Neuron (in vitro differentiated cells): ENCODE results near the gene TGFB1.
A peak's percentile ranks its signal among the peaks of the same experiment; 100 is the strongest.
"Not testable (repeated sequence)": the region's sequence is repeated elsewhere in the genome, so short reads cannot be mapped to it uniquely, and the experiment has no call there.

Experiments used
- H2AFZ ChIP-seq: one replicate; pipeline ENCODE4 v1.6.1; 2013; ENCODE audit warnings: low read depth, mild to moderate bottlenecking, inconsistent platforms, low read length, moderate library complexity
- H3K27me3 ChIP-seq: one replicate; pipeline ENCODE4 v1.6.1; 2013; ENCODE audit warnings: low read length; ENCODE audit not compliant: insufficient read depth
- H3K36me3 ChIP-seq: one replicate; pipeline ENCODE4 v1.6.1; 2013; ENCODE audit warnings: low read length; ENCODE audit not compliant: insufficient read depth
- H3K4me1 ChIP-seq: one replicate; pipeline ENCODE4 v1.6.1; 2013; ENCODE audit warnings: low read length; ENCODE audit not compliant: insufficient read depth
- H3K4me3 ChIP-seq: 2 replicates; pipeline ENCODE4 v1.5.1; 2013; ENCODE audit warnings: mild to moderate bottlenecking, low read length, moderate library complexity
- H3K9me3 ChIP-seq: one replicate; pipeline ENCODE4 v1.6.1; 2013; ENCODE audit warnings: low read length

The TGFB1 gene

DNA sequence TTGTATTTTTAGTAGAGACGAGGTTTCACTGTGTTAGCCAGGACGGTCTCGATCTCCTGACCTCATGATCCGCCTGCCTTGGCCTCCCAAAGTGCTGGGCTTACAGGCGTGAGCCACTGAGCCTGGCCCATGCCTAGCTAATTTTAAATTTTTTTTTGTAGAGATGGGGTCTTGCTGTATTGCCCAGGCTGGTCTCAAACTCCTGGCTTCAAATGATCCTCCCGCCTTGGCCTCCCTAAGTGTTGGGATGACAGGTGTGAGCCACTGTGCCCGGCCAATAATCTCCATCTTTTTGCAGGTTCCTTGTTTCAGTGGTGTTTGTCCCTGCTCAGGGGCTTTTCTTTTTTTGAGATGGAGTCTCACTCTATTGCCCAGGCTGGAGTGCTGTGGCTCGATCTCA lies 27.8 kb upstream of the TGFB1 start:
- not testable (repeated sequence) for H3K4me3 ChIP-seq, H2AFZ ChIP-seq, H3K9me3 ChIP-seq, H3K4me1 ChIP-seq, H3K27me3 ChIP-seq
- peaks cover 19% of the 10 kb centered on the region for H3K36me3 ChIP-seq

GRCh38 chr19:41377977-41378709 lies 24.4 kb upstream of the TGFB1 start:
- Histone ChIP-seq H3K4me1 (no peaks in the 10 kb centered on the region), H3K27me3 (no peaks in the 10 kb centered on the region), H3K9me3 (no peaks in the 10 kb centered on the region), H2AFZ (no peak overlapping the region), H3K4me3 (no peak overlapping the region), H3K36me3 (peaks cover 9% of the 10 kb centered on the region)

GRCh38 chr19:41376998-41377365 lies 23.3 kb upstream of the TGFB1 start:
- Histone ChIP-seq H3K4me3 (no peak overlapping the region), H3K4me1 (no peaks in the 10 kb centered on the region)

DNA sequence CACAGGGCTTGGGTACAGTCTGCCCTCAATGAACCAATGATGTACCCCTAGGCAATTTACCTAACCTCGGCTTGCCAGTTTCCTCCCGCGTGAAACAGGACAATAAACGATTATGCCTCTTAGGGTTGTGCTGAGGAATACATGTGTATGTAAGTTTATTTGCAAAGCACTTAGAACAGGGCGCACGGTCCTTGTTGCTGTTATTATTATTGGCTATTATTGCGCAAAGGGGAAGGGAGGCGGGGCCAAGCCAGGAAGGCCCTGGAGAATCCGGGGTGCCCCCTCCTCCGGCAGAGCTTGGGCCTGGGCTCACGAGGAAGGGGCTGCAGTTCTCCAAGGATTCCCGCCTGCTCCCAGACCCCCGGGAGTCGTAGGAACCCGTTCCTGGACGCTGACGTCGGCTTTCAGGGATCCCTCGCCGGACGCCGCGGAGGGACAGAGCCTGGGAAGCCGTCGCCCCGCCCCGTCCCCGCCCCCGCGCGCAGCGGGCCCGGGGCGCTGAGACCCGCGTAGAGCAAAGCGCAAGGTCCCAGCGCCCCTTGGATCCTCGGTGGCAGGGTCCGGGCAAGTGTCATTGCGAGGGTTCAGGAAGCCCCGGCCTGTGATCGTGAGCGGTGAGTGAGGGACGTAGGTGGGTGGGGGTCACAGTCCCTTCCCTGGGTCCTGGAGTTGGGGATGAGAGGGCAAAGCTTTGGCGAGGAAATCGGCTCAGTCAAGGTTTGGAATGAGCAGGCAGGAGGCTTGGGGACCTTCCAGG lies 22.7 kb upstream of the TGFB1 start, which contains the start of gene TMEM91:
TMEM91 (plus strand) TSS at position 293 of the 757 bp plus-strand sequence. CDS start 1,777 bp downstream, outside the sequence.
- Histone ChIP-seq H3K4me3 (no peak within 1 kb of the TSS), H2AFZ (no peak within 1 kb of the TSS), H3K36me3 (peaks cover 5% of the 10 kb centered on the region)

More at GRCh38 chr19:41376998-41377365, 23.3 kb upstream of the TGFB1 start:
- no peaks in the 10 kb centered on the region for H3K9me3 ChIP-seq
- H3K36me3 ChIP-seq: peaks cover 5% of the 10 kb centered on the region
- H3K27me3 ChIP-seq: no peaks in the 10 kb centered on the region
- no peak overlapping the region for H2AFZ ChIP-seq

DNA sequence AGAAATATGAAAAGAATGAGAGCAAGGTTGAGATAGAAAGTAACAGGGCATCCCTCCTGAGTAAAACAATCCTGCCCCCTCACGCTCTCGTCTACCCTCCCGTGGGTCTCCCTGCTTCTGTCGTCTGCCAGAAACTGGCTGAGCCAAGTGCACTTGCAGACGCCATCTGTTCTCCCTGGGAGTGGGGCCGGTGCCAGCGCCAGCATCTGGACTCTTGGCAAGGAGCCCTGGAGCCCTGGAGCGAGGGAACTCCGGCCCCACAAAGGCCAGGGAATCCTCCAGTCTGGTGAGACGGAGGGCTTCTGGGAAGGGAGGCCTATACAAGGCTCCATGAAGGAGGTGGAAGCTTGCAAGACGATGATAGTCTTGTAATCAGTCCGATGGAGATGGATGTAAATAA lies 20.3 kb upstream of the TGFB1 start:
- H3K4me3 ChIP-seq: no peak overlapping the region
- H2AFZ ChIP-seq: no peak overlapping the region

More for the DNA sequence above, 22.7 kb upstream of the TGFB1 start, which contains the start of gene TMEM91:
- H3K27me3 ChIP-seq: no peaks in the 10 kb centered on the region
- H3K4me1 ChIP-seq: no peaks in the 10 kb centered on the region
- no peaks in the 10 kb centered on the region for H3K9me3 ChIP-seq

DNA sequence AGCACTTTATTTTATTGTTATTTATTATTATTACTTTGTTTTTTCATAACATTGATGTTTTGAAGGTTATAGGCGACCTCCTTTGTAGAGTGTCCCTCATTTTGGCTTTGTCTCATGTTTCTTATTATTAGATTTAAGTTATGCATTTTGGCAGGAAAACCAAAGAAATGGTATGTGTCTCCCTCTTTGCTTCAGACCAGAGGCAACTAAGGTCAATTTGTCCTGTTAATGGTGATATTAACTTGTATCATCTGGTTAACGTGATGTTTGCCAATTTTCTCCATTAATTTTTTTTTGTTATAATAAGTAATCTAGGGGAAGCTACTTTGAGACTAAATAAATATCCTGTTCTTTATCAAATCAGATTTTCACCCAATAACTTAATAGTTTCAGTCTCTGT lies 18.8 kb upstream of the TGFB1 start:
- Histone ChIP-seq H3K4me3 (no peak overlapping the region), H3K27me3 (no peaks in the 10 kb centered on the region), H3K9me3 (no peaks in the 10 kb centered on the region), H3K36me3 (peaks cover 3% of the 10 kb centered on the region), H2AFZ (no peak overlapping the region), H3K4me1 (no peaks in the 10 kb centered on the region)

More for the DNA sequence above, 20.3 kb upstream of the TGFB1 start:
- Histone ChIP-seq H3K4me1 (no peaks in the 10 kb centered on the region), H3K27me3 (no peaks in the 10 kb centered on the region), H3K9me3 (no peaks in the 10 kb centered on the region), H3K36me3 (peaks cover 3% of the 10 kb centered on the region)

GRCh38 chr19:41371541-41371940 lies 17.8 kb upstream of the TGFB1 start:
- H2AFZ ChIP-seq: no peak overlapping the region
- no peak overlapping the region for H3K4me3 ChIP-seq
- no peaks in the 10 kb centered on the region for H3K4me1 ChIP-seq
- H3K36me3 ChIP-seq: peaks cover 3% of the 10 kb centered on the region
- no peaks in the 10 kb centered on the region for H3K9me3 ChIP-seq
- H3K27me3 ChIP-seq: no peaks in the 10 kb centered on the region

DNA sequence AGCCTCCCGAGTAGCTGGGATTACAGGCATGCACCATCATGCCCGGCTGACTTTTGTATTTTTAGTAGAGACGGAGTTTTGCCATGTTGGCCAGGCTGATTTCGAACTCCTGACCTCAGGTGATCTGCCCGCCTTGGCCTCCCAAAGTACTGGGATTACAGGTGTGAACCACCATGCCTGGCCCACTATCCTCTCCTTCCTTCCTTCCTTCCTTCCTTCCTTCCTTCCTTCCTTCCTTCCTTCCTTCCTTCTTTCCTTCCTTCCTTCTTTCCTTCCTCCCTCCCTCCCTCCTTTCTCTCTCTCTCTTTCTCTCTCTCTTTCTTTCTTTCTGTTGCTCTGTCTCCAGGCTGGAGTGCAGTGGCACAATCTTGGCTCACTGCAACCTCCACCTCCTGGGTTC lies 17.4 kb upstream of the TGFB1 start:
- H2AFZ ChIP-seq, H3K4me1 ChIP-seq, H3K27me3 ChIP-seq, H3K9me3 ChIP-seq, H3K36me3 ChIP-seq, H3K4me3 ChIP-seq: not testable (repeated sequence)

GRCh38 chr19:41369769-41370168 lies 16.0 kb upstream of the TGFB1 start:
- H2AFZ ChIP-seq: no peak overlapping the region
- H3K4me3 ChIP-seq: no peak overlapping the region
- peaks cover 6% of the 10 kb centered on the region for H3K36me3 ChIP-seq
- no peaks in the 10 kb centered on the region for H3K27me3 ChIP-seq
- H3K9me3 ChIP-seq: no peaks in the 10 kb centered on the region
- peaks cover 4% of the 10 kb centered on the region for H3K4me1 ChIP-seq

DNA sequence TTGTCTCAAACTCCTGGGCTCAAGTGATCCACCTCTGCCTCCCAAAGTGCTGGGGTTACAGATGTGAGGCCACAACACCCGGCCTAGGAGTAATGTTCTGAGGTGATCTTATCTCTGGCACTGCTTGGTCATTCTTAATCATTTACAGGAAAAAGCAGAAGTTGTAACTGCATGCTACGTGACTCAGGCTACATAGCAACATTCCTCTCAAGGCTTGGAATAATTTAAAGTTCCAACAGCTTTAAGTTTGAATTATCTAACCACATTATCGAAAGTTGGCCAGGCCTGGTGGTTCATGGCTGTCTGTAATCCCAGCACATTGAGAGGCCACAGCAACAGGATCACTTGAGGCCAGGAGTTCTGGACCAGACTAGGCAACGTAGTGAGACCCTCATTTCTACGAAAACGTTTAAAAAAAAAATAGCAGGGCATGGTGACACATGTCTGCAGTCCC lies 14.2 kb upstream of the TGFB1 start:
- Histone ChIP-seq H3K36me3 (peaks cover 4% of the 10 kb centered on the region), H3K27me3 (no peaks in the 10 kb centered on the region), H2AFZ (no peak overlapping the region), H3K4me3 (no peak overlapping the region), H3K9me3 (no peaks in the 10 kb centered on the region), H3K4me1 (peaks cover 14% of the 10 kb centered on the region)

DNA sequence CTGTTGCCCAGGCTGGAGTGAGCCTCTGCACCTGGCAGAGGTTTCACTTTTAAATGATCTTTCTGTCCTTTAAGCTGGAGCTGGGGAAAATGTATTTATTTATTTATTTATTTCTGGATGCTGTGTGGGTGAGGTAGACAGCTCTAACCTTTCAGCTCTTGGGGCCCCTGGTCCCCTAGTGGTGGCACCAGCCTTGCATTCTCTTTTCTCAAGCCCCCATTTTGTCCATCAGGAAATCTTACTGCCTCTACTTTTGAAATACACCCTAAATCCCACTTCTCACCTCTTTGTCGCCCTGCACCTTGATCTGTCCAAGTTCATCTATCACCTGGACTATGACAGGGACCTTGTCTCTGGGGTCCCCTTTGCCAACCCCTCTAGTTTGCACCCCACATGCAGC lies 12.4 kb upstream of the TGFB1 start:
- peaks cover 14% of the 10 kb centered on the region for H3K4me1 ChIP-seq
- H3K4me3 ChIP-seq: no peak overlapping the region
- H3K9me3 ChIP-seq: no peaks in the 10 kb centered on the region
- H2AFZ ChIP-seq: no peak overlapping the region
- H3K36me3 ChIP-seq: peaks cover 4% of the 10 kb centered on the region
- no peaks in the 10 kb centered on the region for H3K27me3 ChIP-seq

GRCh38 chr19:41364524-41365391 lies 11.0 kb upstream of the TGFB1 start:
- Histone ChIP-seq H3K9me3 (no peaks in the 10 kb centered on the region), H3K27me3 (no peaks in the 10 kb centered on the region), H2AFZ (peak overlapping the region; percentile 52), H3K4me3 (peak overlapping the region; percentile 74), H3K4me1 (peaks cover 14% of the 10 kb centered on the region), H3K36me3 (peaks cover 9% of the 10 kb centered on the region)
